ENCODE results near the gene SH3GL3.

The SH3GL3 gene

DNA sequence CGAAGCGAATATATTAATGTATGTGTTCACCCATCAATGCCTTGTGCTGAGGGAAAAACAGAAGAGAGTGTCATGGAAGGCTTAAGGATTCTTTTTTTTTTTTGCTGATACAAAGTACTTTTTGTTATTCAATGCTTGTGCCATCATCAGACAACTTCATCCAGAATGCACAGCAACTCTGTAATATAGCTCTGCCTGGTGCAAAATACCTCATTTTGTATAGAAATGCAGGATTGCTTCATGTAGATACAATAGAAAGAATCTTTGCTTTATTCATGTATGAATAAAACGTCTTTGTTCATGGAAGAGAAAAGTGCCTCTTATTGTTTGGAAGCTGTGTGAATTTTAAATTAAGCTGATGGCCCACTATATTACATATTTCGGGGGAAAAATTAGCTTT, 62.9 kb downstream of the SH3GL3 start:
- DNase-seq, result no peak

GRCh38 chr15:83512459-83512858, 65.3 kb downstream of the SH3GL3 start:
- DNase-seq, result no peak

GRCh38 chr15:83514584-83514983, 67.4 kb downstream of the SH3GL3 start:
- DNase-seq, result no peak

DNA sequence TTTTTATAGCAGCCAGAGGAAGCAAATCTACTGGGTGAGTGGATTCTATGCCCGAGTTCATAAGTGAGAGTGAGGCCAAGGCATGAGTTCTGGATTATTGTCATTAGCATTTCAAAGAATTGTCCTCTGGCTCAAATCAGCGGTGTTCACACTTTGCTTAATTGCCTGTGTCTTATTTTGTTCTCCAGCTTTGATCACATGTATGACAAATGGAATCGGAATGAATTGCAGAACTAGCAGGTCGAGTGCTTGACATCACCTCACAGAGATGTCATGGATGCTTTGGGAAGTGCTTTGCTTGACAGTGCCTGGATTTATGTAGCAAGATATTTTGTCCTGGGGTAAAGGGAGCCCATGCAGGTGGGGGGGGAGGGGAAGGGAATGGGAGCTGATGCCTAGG, 68.0 kb downstream of the SH3GL3 start:
- DNase-seq, result peak; percentile 4

GRCh38 chr15:83516935-83517334, 69.8 kb downstream of the SH3GL3 start:
- peak; percentile 69 for DNase-seq

- DNase-seq, result no peak
Observed at GRCh38 chr15:83526319-83526718, 79.2 kb downstream of the SH3GL3 start.

GRCh38 chr15:83533410-83533962, 86.3 kb downstream of the SH3GL3 start:
- no peak for DNase-seq

GRCh38 chr15:83537606-83538005, 90.5 kb downstream of the SH3GL3 start:
- DNase-seq, result no peak

DNA sequence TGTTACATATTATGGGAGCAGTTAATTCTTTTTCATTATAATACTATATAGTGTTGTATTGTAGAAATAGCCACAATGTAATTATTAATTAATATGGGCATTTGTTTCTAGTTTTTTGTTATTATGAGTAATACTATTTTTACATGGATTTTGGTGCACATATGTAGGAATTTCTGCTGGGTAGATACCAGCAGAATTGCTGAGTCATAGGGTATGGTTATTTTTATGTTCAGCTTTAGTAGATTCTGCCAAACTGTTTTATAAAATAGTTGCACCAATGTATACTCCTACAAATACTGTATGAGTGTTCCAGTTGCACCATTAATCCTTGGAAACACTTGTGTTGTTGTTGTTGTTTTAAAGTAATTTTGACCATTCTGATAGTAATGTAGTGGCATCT, 91.5 kb downstream of the SH3GL3 start:
- DNase-seq, result peak; percentile 17

GRCh38 chr15:83545804-83546511, 98.8 kb downstream of the SH3GL3 start:
- no peak for DNase-seq

DNA sequence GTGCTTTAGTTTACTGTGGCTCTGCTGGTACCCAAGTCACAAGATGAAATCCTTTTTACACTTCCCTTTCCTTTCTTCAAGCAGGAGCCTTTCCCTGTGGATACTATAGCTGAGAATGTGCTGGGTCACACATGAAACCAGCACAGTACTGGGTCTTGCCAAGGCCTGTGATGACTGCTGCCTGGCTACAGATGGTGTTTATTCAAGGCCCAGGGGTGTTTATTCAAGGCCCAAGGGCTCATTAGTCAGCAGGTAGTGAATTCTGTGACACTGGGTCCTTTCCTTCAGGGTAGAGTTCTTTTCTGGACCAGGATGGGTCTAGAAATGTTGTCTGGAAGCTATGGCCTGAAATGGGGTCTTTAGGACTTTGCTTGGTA, 99.4 kb downstream of the SH3GL3 start:
- no peak for DNase-seq

DNA sequence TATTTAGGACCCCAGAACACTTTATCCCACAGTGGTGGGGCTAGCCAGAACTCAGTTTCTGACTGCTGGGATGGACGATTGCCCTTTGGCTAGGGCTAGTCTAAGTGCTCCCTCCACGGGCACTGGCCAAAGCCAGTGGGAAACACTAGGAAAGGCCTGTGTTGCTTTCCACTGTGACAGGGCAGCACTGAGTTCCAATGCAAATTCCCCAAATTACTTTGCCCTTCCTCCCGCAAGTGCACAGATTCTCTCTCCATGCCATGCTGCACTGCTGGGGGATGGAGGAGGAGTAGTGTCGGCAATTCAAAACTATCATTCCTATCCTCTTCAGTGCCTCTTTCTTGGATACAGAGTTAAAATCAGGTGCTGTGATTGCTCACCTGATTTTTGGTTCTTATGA, 100.0 kb downstream of the SH3GL3 start:
- DNase-seq, result no peak

- no peak for DNase-seq
Observed at GRCh38 chr15:83549623-83550022, 102.5 kb downstream of the SH3GL3 start.

- DNase-seq, result no peak
Observed at GRCh38 chr15:83554558-83554957, 107.4 kb downstream of the SH3GL3 start.

DNA sequence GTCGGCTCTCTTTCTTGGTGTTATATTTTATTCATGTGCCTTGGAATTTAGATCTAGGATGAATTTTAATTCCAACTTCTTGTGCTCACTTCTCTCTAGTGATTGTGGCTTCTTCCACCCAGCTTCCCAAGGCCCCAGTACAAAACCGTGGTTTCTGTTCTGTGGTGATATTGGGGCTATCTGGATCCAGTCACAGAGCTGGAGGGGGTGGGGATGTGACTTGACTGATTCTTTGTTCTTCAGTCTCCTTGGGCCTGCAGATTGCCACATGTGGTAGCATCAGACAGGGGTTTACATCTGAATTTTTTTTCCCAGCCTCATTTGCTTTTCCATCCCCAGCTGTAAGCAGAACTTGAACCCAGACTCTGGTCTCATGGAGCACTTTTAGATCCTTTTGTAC, 108.2 kb downstream of the SH3GL3 start:
- no peak for DNase-seq

GRCh38 chr15:83556068-83556467, 108.9 kb downstream of the SH3GL3 start:
- no peak for DNase-seq

- DNase-seq, result no peak
Observed at GRCh38 chr15:83556754-83557153, 109.6 kb downstream of the SH3GL3 start.

GRCh38 chr15:83558146-83558545, 111.0 kb downstream of the SH3GL3 start:
- no peak for DNase-seq

DNA sequence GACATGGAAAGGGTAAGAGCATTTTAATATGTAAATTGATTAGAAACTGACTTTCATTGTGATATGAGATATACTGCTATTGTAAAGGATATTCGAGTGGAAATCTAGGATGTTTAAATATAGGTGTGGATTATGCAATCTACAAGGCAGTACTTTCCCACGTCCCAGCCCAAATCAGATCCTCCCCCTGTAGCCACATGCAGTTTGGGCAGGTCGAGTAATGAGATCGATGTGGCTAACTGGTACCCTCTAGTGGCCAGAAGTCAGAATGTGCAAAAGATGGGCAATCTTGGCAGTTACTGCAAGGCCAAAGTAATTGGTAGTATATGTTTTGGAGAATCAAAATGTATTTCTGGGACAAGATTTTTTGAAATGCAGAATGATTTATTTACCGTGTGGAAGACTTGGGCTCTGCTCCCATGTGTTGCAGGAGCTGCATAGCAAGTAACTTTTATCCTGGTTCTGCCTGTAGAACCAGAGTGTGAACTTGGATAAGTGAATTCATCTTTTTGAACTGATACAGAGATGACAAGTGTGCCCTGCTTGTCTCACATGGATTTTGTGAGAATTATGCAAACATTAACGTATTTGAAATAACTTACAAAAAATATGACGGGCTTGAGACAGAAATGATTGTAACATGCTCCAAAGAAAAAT, 112.3 kb downstream of the SH3GL3 start:
- peak; percentile 69 for DNase-seq

GRCh38 chr15:83561661-83562060, 114.5 kb downstream of the SH3GL3 start:
- peak; percentile 19 for DNase-seq

GRCh38 chr15:83565138-83565537, 118.0 kb downstream of the SH3GL3 start:
- DNase-seq, result no peak

DNA sequence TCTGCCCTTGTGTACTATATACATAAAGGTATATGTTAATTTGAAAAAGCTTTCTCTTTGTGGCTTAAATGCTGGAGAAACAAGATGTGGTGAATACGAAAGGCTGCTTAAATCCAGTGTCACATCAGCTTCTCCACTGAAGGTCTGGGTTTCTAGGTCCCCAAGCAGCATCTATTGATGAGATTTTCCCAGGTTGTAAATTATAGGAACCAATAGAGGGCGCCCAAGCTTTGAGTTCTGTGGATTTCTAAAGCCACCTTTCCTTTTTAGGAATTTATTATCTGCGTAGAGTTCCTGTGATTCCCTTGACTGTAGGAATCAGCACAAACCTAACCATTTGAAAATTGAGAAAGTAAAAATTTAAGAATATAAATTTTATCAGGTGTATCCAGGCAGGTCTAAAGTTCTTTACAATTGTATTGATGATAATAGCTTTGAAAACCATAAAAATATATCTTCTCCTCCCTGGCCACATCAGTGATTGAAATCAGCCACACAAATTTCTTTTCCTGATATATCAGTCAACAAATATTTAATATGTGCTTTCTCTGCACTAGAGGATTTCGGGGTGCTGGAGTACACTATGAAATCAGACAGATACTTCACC, 118.5 kb downstream of the SH3GL3 start:
- DNase-seq, result peak; percentile 29

- no peak for DNase-seq
Observed at GRCh38 chr15:83567318-83567717, 120.2 kb downstream of the SH3GL3 start.

GRCh38 chr15:83569341-83569740, 122.2 kb downstream of the SH3GL3 start:
- DNase-seq, result no peak

Measured in fibroblast of skin of scalp (primary cell).